NCI-H2107 treated with DMSO at 0.1 percent for 48 hours (cell line): Measurements from ENCODE around the gene AKT3.

ENCODE experiments used
- DNase-seq: peaks from one replicate; lab custom pipeline; 2025; ENCODE audit not compliant: unreplicated experiment; lab: John Stamatoyannopoulos, UW

The AKT3 gene

GRCh38 chr1:243471754-243472745, 378.0 kb downstream of the AKT3 start:
- no peak for DNase-seq

GRCh38 chr1:243471026-243471685, 378.9 kb downstream of the AKT3 start:
- DNase-seq = no peak

GRCh38 chr1:243470502-243470901, 379.5 kb downstream of the AKT3 start:
- no peak for DNase-seq

GRCh38 chr1:243469497-243469896, 380.5 kb downstream of the AKT3 start:
- no peak for DNase-seq

- DNase-seq = no peak
Measured at GRCh38 chr1:243465738-243466137, 384.3 kb downstream of the AKT3 start.

- no peak for DNase-seq
Measured at GRCh38 chr1:243465081-243465480, 385.0 kb downstream of the AKT3 start.

- DNase-seq = no peak
Measured at GRCh38 chr1:243462929-243463697, 386.9 kb downstream of the AKT3 start.

- DNase-seq = no peak
Measured at GRCh38 chr1:243461700-243462099, 388.3 kb downstream of the AKT3 start.

GRCh38 chr1:243459059-243459458, 391.0 kb downstream of the AKT3 start:
- DNase-seq = no peak

- peak; percentile 10 for DNase-seq
Measured at GRCh38 chr1:243457363-243457982, 392.6 kb downstream of the AKT3 start.

- DNase-seq = no peak
Measured at GRCh38 chr1:243455760-243456651, 394.0 kb downstream of the AKT3 start.

GRCh38 chr1:243454328-243454997, 395.6 kb downstream of the AKT3 start:
- no peak for DNase-seq

- DNase-seq = no peak
Measured at GRCh38 chr1:243452092-243452491, 398.0 kb downstream of the AKT3 start.

GRCh38 chr1:243449373-243449772, 400.7 kb downstream of the AKT3 start:
- no peak for DNase-seq

GRCh38 chr1:243447844-243448243, 402.2 kb downstream of the AKT3 start:
- DNase-seq = no peak

- DNase-seq = no peak
Measured at GRCh38 chr1:243447347-243447746, 402.7 kb downstream of the AKT3 start.

- DNase-seq = no peak
Measured at GRCh38 chr1:243443557-243443956, 406.5 kb downstream of the AKT3 start.

- no peak for DNase-seq
Measured at GRCh38 chr1:243441601-243442000, 408.4 kb downstream of the AKT3 start.

GRCh38 chr1:243440406-243440805, 409.6 kb downstream of the AKT3 start:
- no peak for DNase-seq
